Astrocyte (in vitro differentiated cells and primary cell): ENCODE data around the gene DCTN4.

ENCODE experiments used
- CTCF ChIP-seq: IDR thresholded peaks from 2 replicates; pipeline ENCODE4 v1.5.1; 2011; ENCODE audit warnings: low read depth, mild to moderate bottlenecking, inconsistent platforms, low read length, moderate library complexity; ENCODE audit not compliant: insufficient read depth
- EZH2 ChIP-seq: IDR thresholded peaks from 2 replicates; pipeline ENCODE4 v1.6.1; 2012; ENCODE audit warnings: mild to moderate bottlenecking, low read length, inconsistent platforms; ENCODE audit not compliant: insufficient read depth

GRCh38 chr5:150729859-150730258, 29.0 kb downstream of the DCTN4 start:
- TF ChIP-seq EZH2 = no peak
- no peak for TF ChIP-seq CTCF
